BLaER1 (cell line): Measurements from ENCODE around the gene G6PD.

Source experiments
- H3K27ac ChIP-seq: shearing (Covaris generic); formaldehyde crosslinking; 2 replicates; pipeline ENCODE4 v1.8.1; 2022
- H3K27me3 ChIP-seq: shearing (Covaris generic); formaldehyde crosslinking; 2 replicates; pipeline ENCODE4 v1.8.1; 2022
- H3K36me3 ChIP-seq: shearing (Covaris generic); formaldehyde crosslinking; 2 replicates; pipeline ENCODE4 v1.8.1; 2022
- H3K4me1 ChIP-seq: shearing (Covaris generic); formaldehyde crosslinking; 2 replicates; pipeline ENCODE4 v1.8.1; 2022
- H3K4me2 ChIP-seq: shearing (Covaris generic); formaldehyde crosslinking; 2 replicates; pipeline ENCODE4 v1.8.1; 2022
- H3K4me3 ChIP-seq: shearing (Covaris generic); formaldehyde crosslinking; 2 replicates; pipeline ENCODE4 v1.8.1; 2022
- H3K9ac ChIP-seq: shearing (Covaris generic); formaldehyde crosslinking; 2 replicates; pipeline ENCODE4 v1.8.1; 2022
- H3K9me3 ChIP-seq: shearing (Covaris generic); formaldehyde crosslinking; 2 replicates; pipeline ENCODE4 v1.8.1; 2022
- H4K20me1 ChIP-seq: shearing (Covaris generic); formaldehyde crosslinking; 2 replicates; pipeline ENCODE4 v1.8.1; 2022
- Cebpa-rat ChIP-seq: shearing (Covaris generic); IDR thresholded peaks from 2 replicates; pipeline ENCODE4 v1.8.1; 2022

Gene G6PD

DNA sequence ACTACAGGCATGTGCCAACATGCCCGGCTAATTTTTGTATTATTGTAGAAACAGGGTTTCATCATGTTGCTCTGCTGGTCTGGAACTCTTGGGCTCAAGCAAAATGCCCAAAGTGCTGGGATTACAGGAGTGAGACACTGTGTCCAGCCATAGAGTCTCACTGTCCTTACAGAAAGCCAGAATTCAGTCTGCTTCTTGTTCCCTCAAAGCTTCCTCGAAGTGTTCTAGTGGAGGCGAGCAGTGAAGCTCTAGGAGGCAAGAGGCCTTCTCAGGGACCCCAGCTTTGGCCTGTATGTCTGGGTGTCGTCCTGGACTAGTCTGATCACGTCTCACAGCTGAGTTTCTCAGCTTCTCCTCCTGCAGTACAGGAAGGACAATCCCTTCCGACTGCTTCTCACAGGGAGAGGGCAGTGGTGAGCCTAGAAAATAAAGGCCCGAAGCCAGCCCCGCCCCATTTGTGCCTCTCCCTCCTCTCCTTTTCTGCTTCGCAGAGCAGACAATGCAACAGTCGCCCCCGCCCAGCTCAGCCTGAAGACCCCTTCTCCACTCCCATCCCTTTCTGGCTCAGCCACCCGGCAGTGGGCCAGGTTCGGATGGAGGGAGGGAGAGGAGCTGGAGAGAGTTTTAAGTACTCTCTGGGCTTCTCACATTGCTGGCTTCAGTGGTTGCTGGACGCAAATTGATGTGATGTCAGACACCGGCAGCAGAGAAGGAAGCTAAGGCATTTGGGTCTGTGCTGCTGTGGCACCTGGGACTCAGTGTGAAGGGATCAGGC is 19.6 kb downstream of the G6PD start:
- H3K4me3 ChIP-seq: no peak overlapping the region
- H3K4me1 ChIP-seq: peaks cover 13% of the 10 kb centered on the region
- H3K9me3 ChIP-seq: no peaks in the 10 kb centered on the region
- H3K27ac ChIP-seq: peak overlapping the region; percentile 41; the same call in 1 of the 2 replicates
- H3K36me3 ChIP-seq: peaks cover under 1% of the 10 kb centered on the region; the same call in 1 of the 2 replicates
- TF ChIP-seq Cebpa-rat: no peak
- peak overlapping the region; percentile 43 for H3K4me2 ChIP-seq
- peaks cover 68% of the 10 kb centered on the region for H3K27me3 ChIP-seq
- peaks cover 13% of the 10 kb centered on the region; the same call in 1 of the 2 replicates for H4K20me1 ChIP-seq
- H3K9ac ChIP-seq: peak overlapping the region; percentile 53; the same call in 1 of the 2 replicates

DNA sequence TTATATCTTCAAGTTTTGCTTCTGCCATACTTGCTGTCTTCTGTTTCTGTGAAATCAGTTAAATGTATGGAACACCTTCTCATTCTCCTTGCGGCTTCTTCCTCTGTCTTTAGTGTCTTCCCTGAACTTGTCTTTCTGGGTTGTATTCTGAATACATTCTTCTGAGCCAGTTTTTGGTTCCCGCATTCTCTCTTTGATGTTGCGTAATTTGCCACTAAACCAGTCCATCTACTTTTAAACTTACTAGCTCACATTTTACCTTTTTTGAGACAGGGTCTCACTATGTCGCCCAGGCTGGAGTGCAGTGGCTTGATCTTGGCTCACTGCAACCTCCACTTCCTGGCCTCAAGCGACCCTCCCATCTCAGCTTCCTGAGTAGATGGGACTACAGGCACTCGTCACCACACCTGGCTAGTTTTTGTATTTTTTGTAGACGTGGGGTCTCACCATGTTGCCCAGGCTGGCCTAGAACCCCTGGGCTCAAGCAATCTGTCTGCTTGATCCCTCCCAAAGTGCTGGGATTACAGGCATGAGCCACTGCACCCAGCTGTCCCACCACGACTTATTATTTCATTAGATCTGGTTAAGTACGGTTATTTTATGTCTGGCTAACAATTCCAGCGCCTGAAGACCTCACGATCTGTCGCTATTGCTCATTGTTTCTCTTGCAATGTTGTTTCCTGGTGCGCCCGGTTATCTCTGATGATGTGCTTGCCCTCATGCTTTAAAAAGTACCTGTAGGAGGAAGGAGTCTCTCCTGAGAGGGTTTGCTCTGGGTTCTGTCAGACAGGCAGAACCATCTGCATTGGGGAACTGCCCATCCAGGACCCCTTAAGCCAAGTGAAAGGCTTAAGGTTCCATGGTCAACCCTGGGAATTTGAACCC is 20.8 kb downstream of the G6PD start:
- Histone ChIP-seq H3K4me3 (no peak overlapping the region), H3K36me3 (no peaks in the 10 kb centered on the region), H3K4me1 (peaks cover 13% of the 10 kb centered on the region), H3K9ac (no peak overlapping the region), H3K4me2 (no peak overlapping the region), H4K20me1 (peaks cover 9% of the 10 kb centered on the region; the same call in 1 of the 2 replicates), H3K9me3 (no peaks in the 10 kb centered on the region), H3K27ac (no peak overlapping the region), H3K27me3 (peaks cover 67% of the 10 kb centered on the region)
- TF ChIP-seq Cebpa-rat: peak; percentile 72

DNA sequence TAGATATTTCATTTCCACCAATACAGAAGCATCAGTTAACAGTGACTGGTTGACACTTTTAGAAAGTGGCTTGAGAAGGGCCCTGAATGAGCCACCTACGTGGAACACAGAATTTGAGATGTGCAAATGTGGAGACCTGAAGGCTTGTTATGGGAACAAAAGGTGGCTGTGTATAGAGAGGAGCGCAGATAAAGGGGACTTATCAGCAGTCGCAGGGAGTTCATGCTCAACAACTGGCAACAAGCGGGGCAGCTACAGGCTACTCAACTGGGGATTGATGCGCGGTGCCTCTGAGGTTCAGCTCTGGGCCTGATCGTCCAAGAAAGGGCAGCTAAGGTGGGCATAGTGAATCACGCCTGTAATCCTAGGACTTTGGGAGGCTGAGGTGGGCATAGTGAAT is 27.3 kb downstream of the G6PD start:
- no peak overlapping the region for H3K27ac ChIP-seq

DNA sequence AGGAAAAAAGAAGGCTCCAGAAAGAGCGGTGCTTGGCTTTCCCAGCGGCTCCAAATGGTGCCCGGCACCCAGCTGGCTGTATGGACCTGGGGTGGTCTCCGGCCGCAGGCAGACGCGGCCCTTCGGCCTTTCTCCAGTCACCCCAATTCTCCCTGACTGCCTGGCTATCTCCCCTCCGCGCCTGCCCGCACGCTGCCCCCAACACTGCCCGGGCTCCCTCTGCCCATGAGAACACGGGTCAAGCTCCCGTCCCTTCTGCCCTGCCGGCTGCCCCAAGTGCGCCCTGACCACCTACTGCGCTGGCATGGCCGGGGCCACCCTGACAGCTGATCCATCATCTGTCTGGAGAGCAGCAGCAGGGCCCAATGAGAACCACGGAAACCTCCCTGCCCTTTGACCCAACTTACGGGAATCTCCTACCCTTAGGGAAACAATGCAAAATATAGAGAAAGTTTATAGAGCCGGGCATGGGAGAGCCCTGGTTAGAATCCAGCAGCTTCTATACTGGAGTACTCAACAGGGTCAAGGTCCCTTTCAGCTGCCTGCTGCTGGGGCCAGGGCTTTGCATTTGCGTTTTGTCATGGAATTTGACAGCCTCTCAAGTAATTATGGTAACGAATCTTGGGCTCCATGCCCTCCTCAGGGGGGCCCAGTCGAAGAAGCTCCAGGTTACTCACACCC is 29.4 kb downstream of the G6PD start:
- peaks cover 6% of the 10 kb centered on the region; the same call in 1 of the 2 replicates for H3K36me3 ChIP-seq
- H3K27ac ChIP-seq: no peak overlapping the region
- no peak for TF ChIP-seq Cebpa-rat
- peak overlapping the region; percentile 80 for H3K4me2 ChIP-seq
- H4K20me1 ChIP-seq: no peaks in the 10 kb centered on the region
- H3K4me3 ChIP-seq: no peak overlapping the region; the same call in 1 of the 2 replicates
- no peak overlapping the region for H3K9ac ChIP-seq
- H3K4me1 ChIP-seq: peaks cover 32% of the 10 kb centered on the region
- peaks cover 29% of the 10 kb centered on the region for H3K27me3 ChIP-seq
- 0 out of 2 replicates have a peak, but pooled peaks cover 18% of the 10 kb centered on the region for H3K9me3 ChIP-seq

More for the DNA sequence above, 27.3 kb downstream of the G6PD start:
- Histone ChIP-seq H3K4me2 (no peak overlapping the region), H3K9me3 (0 out of 2 replicates have a peak, but pooled peaks cover 18% of the 10 kb centered on the region), H3K27me3 (peaks cover 42% of the 10 kb centered on the region; the same call in 1 of the 2 replicates), H3K4me3 (no peak overlapping the region), H3K9ac (no peak overlapping the region), H3K4me1 (peaks cover 15% of the 10 kb centered on the region), H3K36me3 (no peaks in the 10 kb centered on the region), H4K20me1 (no peaks in the 10 kb centered on the region)
- TF ChIP-seq Cebpa-rat: no peak

- Histone ChIP-seq H3K9ac (peak overlapping the region; percentile 67), H3K4me2 (peak overlapping the region; percentile 80), H3K36me3 (peaks cover 8% of the 10 kb centered on the region; the same call in 1 of the 2 replicates), H3K27ac (peak overlapping the region; percentile 71), H3K27me3 (peaks cover 30% of the 10 kb centered on the region), H3K4me3 (peak overlapping the region; percentile 76), H4K20me1 (no peaks in the 10 kb centered on the region), H3K9me3 (0 out of 2 replicates have a peak, but pooled peaks cover 18% of the 10 kb centered on the region), H3K4me1 (peaks cover 38% of the 10 kb centered on the region)
- TF ChIP-seq Cebpa-rat: no peak
Measured at GRCh38 chrX:154516656-154517100, 30.0 kb downstream of the G6PD start.

DNA sequence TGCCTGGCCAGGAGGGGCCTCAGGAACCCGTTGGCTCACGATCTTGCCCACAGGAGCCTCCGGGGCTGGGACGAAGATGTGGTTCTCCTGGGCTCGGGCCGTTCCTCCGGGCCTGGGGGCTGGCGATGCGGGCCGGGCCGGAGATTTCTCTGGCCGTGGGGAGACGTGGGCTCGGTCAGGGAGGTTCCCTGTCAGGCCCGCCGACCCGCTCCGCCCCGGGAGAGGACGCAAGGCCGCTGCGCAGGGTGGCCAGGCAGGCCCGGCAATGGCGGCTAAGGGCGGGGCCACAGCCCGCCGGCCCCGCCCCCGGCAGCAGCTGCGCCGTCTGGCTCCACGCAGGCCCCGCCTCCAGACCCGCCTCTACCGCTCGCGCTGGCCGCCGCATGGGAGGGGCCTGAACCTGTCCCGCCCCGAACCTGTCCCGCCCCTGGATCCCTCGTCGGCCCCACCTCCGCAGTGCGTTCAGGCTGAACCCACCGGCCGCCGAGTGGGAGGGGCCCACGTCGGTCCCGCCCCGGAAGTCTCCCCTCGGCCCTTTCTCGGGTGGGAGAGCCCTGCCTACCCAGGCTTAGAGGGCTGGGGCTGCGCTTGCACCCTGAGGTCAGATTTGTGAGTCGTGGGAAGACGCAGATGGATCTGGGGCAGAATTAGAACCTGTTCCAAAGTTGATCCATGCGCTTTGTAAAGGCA is 30.5 kb downstream of the G6PD start, which contains the start of gene FAM3A:
Gene FAM3A (minus strand): TSS at position 267 of the 690 bp plus-strand sequence. CDS start 460 bp downstream, outside the sequence.
- Histone ChIP-seq H3K27ac (peak within 1 kb of the TSS; percentile 90), H3K9me3 (0 out of 2 replicates have a peak, but pooled peaks cover 18% of the 10 kb centered on the region), H3K4me1 (peaks cover 43% of the 10 kb centered on the region), H4K20me1 (no peaks in the 10 kb centered on the region), H3K4me2 (peak within 1 kb of the TSS; percentile 80), H3K27me3 (peaks cover 35% of the 10 kb centered on the region), H3K36me3 (peaks cover 9% of the 10 kb centered on the region; the same call in 1 of the 2 replicates), H3K9ac (peak within 1 kb of the TSS; percentile 90), H3K4me3 (peak within 1 kb of the TSS; percentile 76)
- no peak for TF ChIP-seq Cebpa-rat

DNA sequence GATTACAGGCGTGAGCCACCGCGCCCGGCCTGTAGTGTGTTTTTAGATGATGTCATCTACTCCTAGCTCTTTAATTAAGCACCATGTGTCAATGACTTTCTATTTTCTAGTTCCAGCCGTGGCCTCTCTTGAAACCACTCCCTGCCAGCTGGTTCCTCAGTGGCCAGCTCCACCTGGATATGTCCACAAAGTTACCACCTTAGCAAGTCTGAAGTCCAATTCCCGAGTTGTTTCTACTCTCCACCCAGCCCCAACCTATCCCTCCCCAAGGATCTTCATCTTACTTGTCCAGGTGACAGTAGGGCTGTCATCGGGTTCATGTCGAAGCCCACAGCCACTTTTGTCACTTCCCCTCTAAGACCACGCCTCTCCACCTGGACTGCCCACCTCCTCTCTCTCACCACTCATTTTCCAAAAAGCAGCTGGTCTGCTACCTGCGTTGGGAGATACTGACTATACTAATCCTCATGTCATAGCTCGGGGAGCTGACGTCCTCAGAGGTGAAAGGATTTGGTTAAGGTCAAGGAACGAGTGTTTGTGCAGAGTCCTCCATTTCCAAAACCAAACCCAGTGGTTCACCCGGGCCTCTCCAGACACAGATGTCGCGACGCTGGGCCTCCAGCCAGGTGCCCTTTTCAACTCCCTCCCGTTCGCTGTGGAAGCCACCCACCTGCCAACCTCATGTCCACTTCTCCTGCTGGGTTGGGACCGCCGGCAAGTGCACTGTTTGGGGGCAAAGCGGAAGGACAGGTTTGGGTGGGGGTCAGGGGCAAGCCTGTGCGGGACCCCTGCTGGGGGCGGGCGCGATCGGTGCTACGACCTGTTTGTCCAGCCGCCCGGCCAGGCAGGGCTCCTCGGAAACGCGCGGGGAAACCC is 31.3 kb downstream of the G6PD start:
- peak overlapping the region; percentile 76 for H3K4me3 ChIP-seq
- 0 out of 2 replicates have a peak, but pooled peaks cover 18% of the 10 kb centered on the region for H3K9me3 ChIP-seq
- peak overlapping the region; percentile 90 for H3K9ac ChIP-seq
- TF ChIP-seq Cebpa-rat: no peak
- no peaks in the 10 kb centered on the region for H4K20me1 ChIP-seq
- peak overlapping the region; percentile 74 for H3K4me2 ChIP-seq
- peaks cover 36% of the 10 kb centered on the region for H3K27me3 ChIP-seq
- H3K4me1 ChIP-seq: peaks cover 44% of the 10 kb centered on the region
- peak overlapping the region; percentile 90 for H3K27ac ChIP-seq
- H3K36me3 ChIP-seq: peaks cover 9% of the 10 kb centered on the region; the same call in 1 of the 2 replicates

- no peak overlapping the region for H3K4me2 ChIP-seq
- no peaks in the 10 kb centered on the region for H4K20me1 ChIP-seq
- H3K4me1 ChIP-seq: peaks cover 44% of the 10 kb centered on the region
- H3K36me3 ChIP-seq: peaks cover 23% of the 10 kb centered on the region; the same call in 1 of the 2 replicates
- H3K27ac ChIP-seq: no peak overlapping the region
- H3K27me3 ChIP-seq: peaks cover 45% of the 10 kb centered on the region
- no peak overlapping the region for H3K9ac ChIP-seq
- no peak overlapping the region for H3K4me3 ChIP-seq
- TF ChIP-seq Cebpa-rat: no peak
- H3K9me3 ChIP-seq: peaks cover 32% of the 10 kb centered on the region
Measured at GRCh38 chrX:154513716-154514115, 32.9 kb downstream of the G6PD start.
